ENCODE results near the gene PKIG. TPM values are rescaled to one million over a fixed set of nuclear protein-coding genes. Genes with fewer than 3 reads are reported as not detected.

The PKIG gene
- total RNA-seq, 1 experiment from 2014 or later, result 20.1 TPM

DNA sequence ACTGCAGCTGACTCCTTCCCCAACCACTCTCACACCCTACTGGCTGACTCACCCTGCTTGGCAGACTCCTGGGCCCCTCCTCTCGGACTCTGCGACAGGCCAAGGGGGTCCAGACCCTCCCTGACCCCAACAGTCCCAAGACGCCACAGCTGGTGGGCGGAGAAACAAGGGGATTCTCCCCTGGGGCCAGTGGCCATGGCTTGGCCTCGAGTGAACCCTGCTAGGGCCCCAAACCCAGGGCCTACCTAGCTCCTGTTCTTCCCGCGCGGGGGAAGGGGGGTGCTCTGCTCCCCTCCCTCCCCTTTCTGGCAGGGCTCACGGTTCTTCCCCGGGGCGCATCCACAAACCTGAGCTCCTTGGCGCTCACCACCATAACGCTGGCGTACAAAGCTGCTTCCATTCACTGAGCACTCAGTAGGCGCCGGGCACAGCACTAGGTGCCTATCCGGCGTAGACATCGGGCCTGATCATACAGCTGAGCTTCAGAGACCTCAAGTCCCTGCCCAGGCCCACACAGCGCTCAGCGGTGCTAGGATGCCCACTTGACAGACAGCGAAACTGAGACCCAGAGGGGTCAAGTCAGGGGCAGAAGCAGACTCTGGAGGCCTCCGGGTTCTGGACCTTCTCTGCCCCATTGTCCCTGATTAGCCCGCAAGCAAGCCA is 68.5 kb downstream of the PKIG start:
- Histone ChIP-seq H4K20me1 (ENCODE audit: insufficient read depth) (no peaks in the 10 kb centered on the region), H3K9me3 (ENCODE audit: control insufficient read depth in 1 of 2, insufficient read depth in 1 of 2, low read depth in 1 of 2, low read length in 2 of 2) (no peaks in the 10 kb centered on the region), H3K79me2 (ENCODE audit: insufficient read depth, low read length) (no peaks in the 10 kb centered on the region), H3K4me1 (ENCODE audit: control insufficient read depth in 1 of 2, insufficient read depth in 2 of 2, low read length in 2 of 2) (peaks cover 11 to 16% of the 10 kb centered on the region in 2 experiments; a peak in 3 of 4 replicates), H3K27ac (ENCODE audit: low read depth, low read length) (peak overlapping the region; percentile 70; the same call in 1 of the 2 replicates), H3K36me3 (ENCODE audit: control insufficient read depth in 1 of 2, insufficient read depth in 2 of 2, low read length in 2 of 2) (no peaks in the 10 kb centered on the region), H3K9ac (ENCODE audit: low read length) (peak overlapping the region; percentile 73), H3K4me3 (replicated peaks in 1 of 2; ENCODE audit: low read depth in 1 of 2, low read length in 2 of 2) (peak overlapping the region; percentile 72 to 82), H3K9me2 (ENCODE audit: insufficient read depth) (no peaks in the 10 kb centered on the region), H3K27me3 (ENCODE audit: insufficient read depth, low read length) (0 out of 2 replicates have a peak, but pooled peaks cover 3% of the 10 kb centered on the region), H3K4me2 (ENCODE audit: low read length) (peak overlapping the region; percentile 98), H2AFZ (ENCODE audit: low read depth, low read length, poor library complexity, severe bottlenecking) (no peak overlapping the region)
- CTCF ChIA-PET, result no interaction called here
- intact Hi-C loops (cut with micrococcal nuclease), result no loop called here
- no TSS peak for BruUV-seq (replicated peaks)
- POLR2A ChIA-PET, result interaction anchor here (0.5 to 0.6 kb wide), 3 partner anchors 13 to 70 kb away, joined by 3 to 4 read pairs (median 4); no protein-coding TSS in a partner anchor
- DNase-seq (ENCODE audit: low read depth, low spot score) (no peak), ATAC-seq (peak; percentile 46)
- TF ChIP-seq FOSL1 (IDR thresholded peaks at IDR 0.05; ENCODE audit: low read depth) (no peak), MAX (IDR thresholded peaks at IDR 0.05) (0 out of 2 replicates have a peak, but pooled peaks have one; percentile 27)
- RAD21 ChIA-PET (ENCODE audit: low non-redundant PET in 1 of 2, low total read pairs in 2 of 2, uncharacterized antibody in 2 of 2, unreplicated experiment in 2 of 2), result no interaction called here

GRCh38 chr20:44651434-44651683 is 69.0 kb downstream of the PKIG start:
- Histone ChIP-seq H3K27ac (ENCODE audit: low read depth, low read length) (peak overlapping the region; percentile 70; the same call in 1 of the 2 replicates), H2AFZ (ENCODE audit: low read depth, low read length, poor library complexity, severe bottlenecking) (no peak overlapping the region), H3K79me2 (ENCODE audit: insufficient read depth, low read length) (no peaks in the 10 kb centered on the region), H3K4me2 (ENCODE audit: low read length) (peak overlapping the region; percentile 98), H3K9me3 (ENCODE audit: control insufficient read depth in 1 of 2, insufficient read depth in 1 of 2, low read depth in 1 of 2, low read length in 2 of 2) (no peaks in the 10 kb centered on the region), H3K9me2 (ENCODE audit: insufficient read depth) (no peaks in the 10 kb centered on the region), H3K36me3 (ENCODE audit: control insufficient read depth in 1 of 2, insufficient read depth in 2 of 2, low read length in 2 of 2) (no peaks in the 10 kb centered on the region), H3K9ac (ENCODE audit: low read length) (peak overlapping the region; percentile 73), H3K4me1 (ENCODE audit: control insufficient read depth in 1 of 2, insufficient read depth in 2 of 2, low read length in 2 of 2) (peaks cover 11 to 16% of the 10 kb centered on the region in 2 experiments; a peak in 3 of 4 replicates), H3K27me3 (ENCODE audit: insufficient read depth, low read length) (0 out of 2 replicates have a peak, but pooled peaks cover 3% of the 10 kb centered on the region), H4K20me1 (ENCODE audit: insufficient read depth) (no peaks in the 10 kb centered on the region), H3K4me3 (replicated peaks in 1 of 2; ENCODE audit: low read depth in 1 of 2, low read length in 2 of 2) (peak overlapping the region; percentile 72 to 82)
- ChIA-PET CTCF (interaction anchor here (2.2 kb wide), 1 partner anchor 32 kb away, joined by 9 read pairs; no protein-coding TSS in a partner anchor), POLR2A (interaction anchor here (0.6 kb wide), 1 partner anchor 12 kb away, joined by 3 read pairs; no protein-coding TSS in a partner anchor), RAD21 (ENCODE audit: low non-redundant PET in 1 of 2, low total read pairs in 2 of 2, uncharacterized antibody in 2 of 2, unreplicated experiment in 2 of 2) (interaction anchor here in 1 of 2 experiments (0.7 kb wide), 1 partner anchor 200 kb away, joined by 6 read pairs; no protein-coding TSS in a partner anchor)
- ATAC-seq (no peak), DNase-seq (ENCODE audit: low read depth, low spot score) (no peak)
- intact Hi-C loops (cut with micrococcal nuclease), result no loop called here
- TF ChIP-seq POLR2AphosphoS5 (IDR thresholded peaks at IDR 0.05; ENCODE audit: low read depth, low read length), result peak; percentile 62; the same call in 1 of the 2 replicates
- TF ChIP-seq ZFX (IDR thresholded peaks at IDR 0.05), result peak; percentile 50; the same call in 1 of the 2 replicates
- TF ChIP-seq EZH2phosphoT487 (IDR thresholded peaks at IDR 0.05; ENCODE audit: borderline replicate concordance), result no peak
- no peak for TF ChIP-seq MAX (IDR thresholded peaks at IDR 0.05)
- BruUV-seq (replicated peaks), result no TSS peak
